Left ventricle myocardium superior (tissue), 1 donor: ENCODE data around the gene TC2N. TPM values are rescaled to one million over a fixed set of nuclear protein-coding genes. Genes with fewer than 3 reads are reported as not detected.

ENCODE experiments used
- ATAC-seq: fragments of 200-7000 bp; cut with Tn5 transposase; one replicate; pipeline ENCODE4 v1.9.1; 2020; ENCODE audit warnings: mild to moderate bottlenecking, moderate library complexity
- DNase-seq: peaks from one replicate; pipeline ENCODE4 v3.0.0-alpha.2; 2020
- intact Hi-C: fragments of 100-400 bp; cut with micrococcal nuclease; formaldehyde crosslinking; loops from one replicate; pipeline ENCODE4 v1.11.0; 2022
- total RNA-seq: library from RNA; stranded (reverse); fragmentation: NEBNext Ultra II Directional; extraction: Animal tissue kit (Norgen Biotek cat#: 25700); gene quantifications from one replicate; pipeline ENCODE4 v1.2.1, GENCODE V29; 2021
- donor health status: DM: no; HTN: yes; CAD: no; lungs with severe emphysema.

The TC2N gene
- total RNA-seq, 1 donor from 2014 or later, result 9.2 TPM

DNA sequence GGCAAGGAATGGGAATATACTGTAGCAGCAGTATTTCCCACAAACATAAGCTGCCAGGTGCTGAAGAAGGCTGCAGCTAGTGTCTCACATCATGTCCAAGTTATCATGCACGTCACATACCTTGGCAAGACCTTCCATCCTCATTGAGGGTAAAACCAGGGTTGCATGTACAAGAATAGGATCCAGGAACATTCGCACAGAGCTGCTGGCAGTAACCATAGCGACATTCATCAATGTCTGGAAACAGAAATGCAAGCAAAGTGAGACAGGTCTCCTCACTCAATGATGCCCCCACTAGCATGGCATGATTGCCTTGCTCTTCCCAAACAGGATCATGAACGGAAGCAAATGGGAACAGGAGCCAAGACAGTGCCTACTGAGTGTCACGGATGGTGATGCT lies 23.8 kb upstream of the TC2N start:
- ATAC-seq (no peak), DNase-seq (no peak)
- intact Hi-C loops, result no loop called here

DNA sequence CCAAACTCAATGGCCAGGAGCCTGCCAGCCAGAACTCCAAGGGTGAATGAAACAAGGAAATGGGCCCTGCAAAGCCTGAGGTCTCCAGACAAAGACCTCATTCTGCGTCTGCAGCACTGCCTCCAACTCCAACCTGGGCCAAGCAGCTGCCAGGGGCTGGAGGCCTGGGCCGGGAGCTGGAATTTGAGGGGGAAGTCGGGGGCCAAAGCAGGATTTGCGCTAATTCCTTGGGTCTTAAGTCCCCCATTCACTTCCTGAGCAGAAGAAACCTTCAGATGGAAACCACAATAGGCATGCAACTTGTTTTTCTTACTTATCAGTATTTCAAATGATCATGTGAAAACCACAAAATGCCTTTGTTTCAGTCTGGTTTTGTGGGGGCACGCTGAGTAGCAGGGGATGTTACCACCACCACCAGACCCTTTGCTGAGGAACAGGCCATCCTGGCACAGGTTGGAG lies 23.0 kb upstream of the TC2N start:
- DNase-seq (peak; percentile 42), ATAC-seq (peak; percentile 22)
- intact Hi-C loops, result no loop called here

DNA sequence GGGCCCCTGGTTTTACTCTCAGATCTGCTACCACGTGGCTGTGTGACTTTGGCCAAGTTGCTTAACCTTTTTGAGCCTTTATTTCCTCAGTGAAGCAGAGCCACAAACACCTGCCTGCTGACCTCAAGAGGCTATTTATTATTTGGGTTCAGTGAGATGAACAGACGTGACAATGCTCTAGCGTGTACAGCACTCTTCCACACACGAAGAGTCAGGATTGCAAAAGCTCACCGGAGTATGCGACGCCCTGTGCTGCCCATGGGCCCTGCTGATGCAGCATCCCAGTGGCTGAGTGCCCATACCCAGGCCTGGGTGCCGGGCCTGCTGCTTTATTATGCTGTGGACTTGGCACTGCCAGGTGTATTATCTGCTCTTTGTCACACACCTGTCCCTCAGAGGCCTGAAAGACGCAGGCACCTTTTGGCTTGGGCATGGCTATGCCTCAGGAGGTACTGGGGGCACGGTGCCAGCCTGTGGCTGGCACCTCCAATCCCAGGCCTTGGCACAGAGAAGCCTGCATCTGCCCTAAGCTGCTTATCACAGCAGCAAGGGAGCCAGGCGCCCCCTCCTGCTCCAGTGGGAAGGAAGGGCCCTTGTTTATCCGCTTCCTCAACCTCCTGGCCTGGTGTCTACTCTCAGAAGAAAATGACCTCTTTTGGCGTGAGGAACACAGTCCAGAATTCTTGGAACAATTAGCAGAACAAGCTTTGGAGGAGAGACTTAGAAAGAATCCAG lies 22.3 kb upstream of the TC2N start:
- intact Hi-C loops, result no loop called here
- peak; percentile 53 for ATAC-seq
- DNase-seq, result peak; percentile 60

DNA sequence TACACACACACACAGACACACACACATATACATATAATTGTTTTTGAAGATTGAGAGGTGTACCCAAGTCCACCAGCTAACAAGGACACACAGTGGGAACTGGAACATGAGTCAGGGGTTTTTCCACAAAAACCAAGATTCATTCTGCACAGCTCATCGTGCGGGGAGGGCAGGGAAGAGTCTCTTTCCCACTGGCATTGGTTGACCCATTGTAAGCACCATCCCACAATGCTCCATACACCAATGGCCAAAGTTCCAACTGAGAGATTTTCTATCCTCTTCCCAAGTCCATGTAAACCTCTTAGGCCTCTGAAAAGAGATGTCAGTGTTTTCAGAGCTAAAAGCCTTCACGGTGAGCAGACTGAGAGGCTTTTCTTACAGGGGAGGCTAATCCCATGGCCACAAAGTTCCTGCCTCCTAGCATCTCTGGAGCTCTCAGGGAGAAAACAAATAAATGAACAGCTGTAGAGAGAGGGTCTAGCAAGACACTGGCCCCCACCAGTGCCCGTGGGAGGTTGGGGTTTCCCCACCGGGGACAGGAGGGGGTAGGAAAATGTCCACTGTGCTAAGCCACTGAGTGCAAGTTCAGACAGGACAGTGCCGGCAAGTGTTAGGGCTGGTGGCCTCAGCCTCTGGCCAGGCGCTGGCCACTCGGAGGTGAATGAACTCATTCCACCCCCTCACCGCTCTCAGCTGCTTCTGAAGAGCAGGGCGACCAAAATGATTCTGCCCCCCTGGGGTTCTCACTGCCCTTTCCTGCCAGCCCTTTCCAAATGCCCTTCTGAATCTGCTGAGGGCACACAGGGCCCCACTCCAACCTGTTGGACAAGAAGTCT lies 21.5 kb upstream of the TC2N start:
- DNase-seq, result no peak
- intact Hi-C loops, result no loop called here
- ATAC-seq, result no peak

DNA sequence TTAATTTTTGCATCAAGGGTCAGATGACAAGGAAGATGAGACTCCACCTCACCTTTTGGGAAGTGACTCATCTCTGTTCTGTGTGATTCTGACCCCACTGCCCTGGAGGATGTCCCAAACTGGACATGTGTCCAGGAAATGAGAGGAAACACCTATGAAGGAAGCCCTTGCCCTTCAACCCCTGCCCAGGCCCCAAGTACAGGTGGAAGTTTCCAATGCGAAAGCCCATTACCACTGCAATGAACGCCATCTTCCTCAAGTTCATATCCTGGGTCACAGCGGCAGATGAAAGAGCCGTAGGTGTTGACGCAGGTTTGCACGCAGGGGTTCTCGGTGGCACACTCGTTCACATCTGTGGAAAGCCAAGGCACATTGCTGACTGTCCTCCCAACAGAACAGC lies 19.6 kb upstream of the TC2N start:
- DNase-seq, result no peak
- intact Hi-C loops, result no loop called here
- no peak for ATAC-seq

DNA sequence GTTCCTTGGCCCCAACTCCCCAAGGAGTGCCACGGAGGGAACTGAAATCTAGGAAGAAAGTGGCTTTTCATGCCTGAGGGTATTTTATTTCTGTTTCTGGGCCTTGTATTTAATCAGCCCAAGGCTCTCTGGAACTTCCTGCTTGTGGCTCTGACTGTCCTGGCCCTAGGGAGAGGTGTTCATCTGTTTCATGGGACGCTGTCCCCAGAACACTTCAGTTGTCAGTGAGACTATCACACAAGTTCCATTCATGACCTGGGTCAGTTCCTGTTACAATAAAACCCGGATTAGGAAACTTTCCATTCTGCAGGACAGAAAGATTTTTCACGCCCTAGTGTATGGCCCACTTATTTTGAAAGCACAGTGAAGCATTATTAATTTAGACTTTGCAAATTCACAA lies 18.5 kb upstream of the TC2N start:
- DNase-seq (no peak), ATAC-seq (no peak)
- intact Hi-C loops, result no loop called here

DNA sequence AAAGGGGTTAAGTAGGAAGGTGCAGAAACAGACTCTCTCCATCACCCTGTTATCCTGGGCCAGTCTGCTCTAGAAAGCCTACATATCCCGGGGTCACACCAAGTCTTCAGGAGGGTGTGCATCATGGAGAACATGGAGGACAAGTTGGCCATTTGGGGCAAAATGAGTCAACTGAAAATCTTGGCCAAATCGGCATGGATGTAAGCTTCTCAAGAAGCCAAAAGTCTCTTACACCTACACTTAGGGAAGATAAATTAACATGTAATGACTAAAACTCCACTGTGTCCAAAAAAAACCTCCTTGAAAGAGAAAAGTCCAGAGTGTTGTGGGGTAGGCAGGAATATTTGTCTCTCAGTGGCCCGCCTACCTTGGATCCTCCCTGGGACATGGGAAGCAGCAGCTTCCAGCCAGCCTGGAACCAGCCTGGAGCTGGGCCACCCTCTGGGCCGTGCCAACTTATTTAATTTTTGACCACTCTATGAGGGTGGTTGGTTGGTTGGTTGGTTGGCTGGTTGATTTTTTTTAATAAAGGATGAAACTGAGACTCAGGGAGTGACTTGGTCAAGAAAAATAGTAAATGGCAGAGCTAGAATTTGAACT lies 17.9 kb upstream of the TC2N start:
- DNase-seq, result no peak
- peak; percentile 9 for ATAC-seq
- intact Hi-C loops, result no loop called here

DNA sequence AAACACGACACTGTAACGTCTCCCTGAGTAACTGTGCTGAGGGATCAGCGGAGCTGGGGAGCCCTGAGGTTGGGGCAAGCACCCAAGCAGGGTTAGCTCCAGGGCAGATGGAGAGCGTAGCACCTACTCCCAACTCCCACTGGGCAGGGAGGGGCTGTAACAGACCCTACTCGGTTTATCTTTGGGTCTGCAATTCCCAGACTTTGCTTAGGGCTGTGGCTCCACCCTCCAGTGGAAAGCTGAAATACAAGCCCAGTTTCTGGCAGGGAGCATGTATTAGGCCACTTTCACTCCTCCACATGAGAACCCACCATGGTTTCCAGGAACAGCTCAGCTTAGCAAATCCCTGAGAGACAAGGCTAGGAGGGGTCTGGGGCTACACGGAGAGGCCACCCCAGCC lies 17.3 kb upstream of the TC2N start:
- intact Hi-C loops, result no loop called here
- DNase-seq, result peak; percentile 49
- ATAC-seq, result peak; percentile 73

DNA sequence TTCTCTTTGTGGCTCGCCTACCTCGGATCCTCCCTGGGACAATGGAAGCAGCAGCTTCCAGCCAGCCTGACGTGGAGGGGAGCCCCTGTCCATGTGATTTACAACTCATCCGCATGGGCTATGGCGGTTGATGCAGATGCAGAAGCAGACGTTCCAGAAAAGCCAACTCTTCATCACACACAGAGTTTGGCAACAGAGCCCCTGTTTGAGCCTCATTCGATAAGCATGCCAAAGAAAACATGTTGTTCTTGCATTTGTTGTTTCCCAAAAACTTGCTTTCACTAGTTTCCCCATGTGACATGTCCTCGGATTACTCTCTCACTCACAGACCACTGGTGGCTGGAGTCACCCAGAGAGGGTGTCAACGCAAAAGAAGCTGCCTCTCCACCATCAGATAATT lies 16.4 kb upstream of the TC2N start:
- DNase-seq (peak; percentile 76), ATAC-seq (peak; percentile 82)
- intact Hi-C loops, result no loop called here

DNA sequence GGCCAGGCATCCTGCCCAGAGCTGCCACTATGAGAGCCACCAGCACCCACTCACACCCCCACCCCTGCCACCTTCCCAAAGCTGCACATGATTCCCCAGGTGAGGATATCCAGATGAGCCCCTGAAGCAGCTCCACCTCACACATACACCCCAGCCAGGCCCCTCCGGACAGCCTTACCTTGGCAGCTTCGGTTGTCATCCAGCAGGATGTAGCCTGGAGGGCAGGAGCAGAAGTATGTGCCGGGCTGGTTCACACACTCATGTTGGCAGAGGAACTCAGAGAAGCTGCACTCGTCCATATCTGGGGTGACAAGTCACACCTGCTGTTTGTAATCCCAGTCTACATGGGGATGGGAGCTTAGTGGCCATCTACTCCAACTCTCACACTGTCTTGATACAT lies 15.4 kb upstream of the TC2N start:
- no peak for DNase-seq
- no peak for ATAC-seq
- intact Hi-C loops, result no loop called here

DNA sequence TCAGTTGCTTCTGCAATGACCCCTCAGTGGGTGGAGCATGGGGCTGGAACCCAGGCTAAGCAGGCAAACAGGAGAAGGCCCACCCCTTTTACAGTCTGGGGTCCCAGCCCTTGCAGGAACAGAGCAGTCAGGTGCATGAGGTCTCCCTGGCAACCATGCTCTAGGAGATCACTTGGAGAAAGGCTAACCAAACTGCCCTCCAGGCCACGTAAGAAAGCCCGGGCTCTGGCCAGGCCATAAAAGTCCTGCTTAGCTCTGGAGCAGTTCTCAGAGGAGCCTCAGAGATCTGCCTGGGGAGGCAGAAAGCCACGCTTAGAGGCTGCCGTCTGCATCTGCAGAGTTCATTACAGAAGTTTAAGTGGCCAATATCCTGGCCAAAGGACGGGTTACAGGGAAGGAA lies 15.0 kb upstream of the TC2N start:
- DNase-seq (no peak), ATAC-seq (no peak)
- intact Hi-C loops, result no loop called here

DNA sequence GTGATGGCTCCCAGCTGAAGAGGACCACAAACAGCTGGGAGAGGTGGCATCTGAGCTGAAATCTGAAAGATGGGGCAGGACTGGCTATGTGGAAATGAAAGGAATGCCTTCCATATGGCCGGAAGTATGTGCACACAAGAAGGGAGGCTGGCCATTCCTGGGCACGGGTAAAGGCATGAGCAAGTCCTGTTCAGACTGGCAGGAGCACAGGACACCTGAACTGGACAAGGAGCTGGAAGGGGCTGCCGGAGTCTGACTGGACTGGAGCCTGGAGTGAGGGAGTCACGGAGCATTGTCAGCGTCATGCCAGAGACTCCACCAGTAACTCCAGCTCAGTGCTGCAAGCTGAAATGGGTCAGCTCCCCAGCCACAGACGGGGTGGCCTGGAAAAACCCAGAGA lies 11.9 kb upstream of the TC2N start:
- DNase-seq (no peak), ATAC-seq (no peak)
- intact Hi-C loops, result no loop called here

DNA sequence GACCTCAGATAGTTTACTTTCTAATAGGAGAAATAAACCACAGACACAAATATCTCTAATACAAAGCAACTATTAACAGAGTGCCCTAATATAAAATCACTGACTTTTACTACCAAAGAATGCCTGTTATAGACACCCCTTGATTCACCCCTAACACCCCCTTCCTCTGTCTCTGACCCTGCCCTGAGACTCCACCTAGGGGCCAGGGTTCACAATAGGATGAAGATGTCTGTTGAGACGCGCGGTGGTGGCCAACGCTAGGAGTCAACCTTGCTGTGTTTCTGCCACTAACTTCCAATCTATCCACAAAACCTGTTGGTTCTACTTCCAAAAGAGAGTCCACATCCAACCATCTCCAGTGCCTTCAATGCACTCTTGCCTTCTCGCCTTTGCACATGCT lies 10.9 kb upstream of the TC2N start:
- DNase-seq (no peak), ATAC-seq (no peak)
- intact Hi-C loops, result no loop called here

DNA sequence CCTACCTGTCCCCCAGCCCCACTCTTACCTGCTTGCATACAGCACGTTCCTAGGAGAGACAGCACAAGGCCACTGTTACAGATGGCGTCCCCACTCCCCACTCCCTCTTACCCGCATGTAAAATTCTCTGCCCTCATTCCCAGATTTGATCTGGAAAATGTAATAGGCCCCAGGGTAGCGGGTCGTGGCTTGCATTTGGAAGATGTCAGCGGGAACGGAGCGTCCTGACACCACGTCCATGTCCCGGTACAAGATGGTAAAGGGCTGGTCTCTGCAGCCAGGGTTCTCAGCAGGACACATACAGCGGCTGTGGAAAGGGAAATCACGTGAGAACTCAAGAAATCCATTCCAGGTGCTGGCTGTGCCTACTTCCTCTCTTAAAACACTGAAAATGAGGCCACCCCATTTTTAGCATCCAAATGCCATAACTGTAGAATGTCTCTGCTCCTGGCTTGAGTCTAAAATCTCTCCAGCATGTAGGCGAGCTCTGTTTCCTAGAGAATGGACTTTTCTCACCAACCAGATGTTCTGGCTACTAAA lies 10.1 kb upstream of the TC2N start:
- intact Hi-C loops, result no loop called here

DNA sequence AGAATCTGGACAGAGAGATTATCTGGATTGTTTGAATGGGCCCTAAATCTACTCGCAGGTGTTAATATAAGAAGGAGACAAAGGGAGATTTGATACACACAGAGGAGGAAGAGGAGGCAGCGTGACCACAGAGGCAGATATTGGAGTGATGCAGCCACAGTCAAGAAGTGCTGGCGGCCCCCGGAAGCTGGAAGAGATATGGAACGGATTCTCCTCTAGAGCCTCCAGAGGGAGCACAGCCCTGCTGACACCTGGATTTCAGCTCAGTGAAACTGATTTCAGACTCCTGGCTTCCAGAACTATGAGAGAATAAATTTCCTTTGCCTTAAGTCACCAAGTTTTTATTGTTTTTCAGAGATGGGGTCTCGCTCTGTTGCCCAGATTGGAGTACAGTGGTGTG lies 9.2 kb upstream of the TC2N start:
- DNase-seq (no peak), ATAC-seq (no peak)
- intact Hi-C loops, result no loop called here

More for the DNA sequence above, 10.1 kb upstream of the TC2N start:
- no peak for DNase-seq
- ATAC-seq, result no peak

DNA sequence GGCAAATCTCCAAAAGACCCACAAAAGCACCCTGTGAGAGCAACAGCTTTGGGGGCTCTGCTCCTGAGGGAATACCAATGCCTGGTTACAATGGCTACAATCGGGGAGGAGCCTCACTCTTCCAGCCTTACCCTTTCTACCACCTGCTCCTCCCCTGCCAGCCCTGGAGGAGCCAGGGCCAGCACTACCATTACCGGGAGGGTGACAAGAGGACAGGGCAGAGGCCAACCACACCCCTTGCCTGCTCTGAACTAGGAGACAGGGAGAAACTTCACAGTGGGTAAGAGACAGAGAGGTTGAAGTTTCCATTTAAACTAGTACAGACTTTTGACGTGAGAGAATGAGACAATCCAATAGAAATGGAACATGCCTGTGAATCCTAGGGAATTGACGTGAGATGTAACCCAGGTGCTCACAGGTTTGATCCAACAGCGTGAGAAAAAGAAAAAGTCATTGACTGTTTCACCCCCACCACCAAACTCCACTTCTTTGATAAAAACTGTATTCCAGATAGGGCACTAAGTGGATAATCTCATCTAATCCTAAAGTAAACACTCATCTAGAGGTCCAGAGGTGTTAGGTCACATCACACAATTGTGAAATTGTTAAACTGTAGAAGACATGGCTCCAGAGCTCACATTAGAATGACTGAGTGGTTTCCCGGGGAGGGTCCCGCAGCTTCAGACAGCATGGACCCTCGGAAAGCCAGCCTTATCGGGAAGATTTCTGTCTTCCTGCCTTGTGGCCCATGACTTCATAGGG lies 8.4 kb upstream of the TC2N start:
- no peak for DNase-seq
- intact Hi-C loops, result no loop called here
- no peak for ATAC-seq

DNA sequence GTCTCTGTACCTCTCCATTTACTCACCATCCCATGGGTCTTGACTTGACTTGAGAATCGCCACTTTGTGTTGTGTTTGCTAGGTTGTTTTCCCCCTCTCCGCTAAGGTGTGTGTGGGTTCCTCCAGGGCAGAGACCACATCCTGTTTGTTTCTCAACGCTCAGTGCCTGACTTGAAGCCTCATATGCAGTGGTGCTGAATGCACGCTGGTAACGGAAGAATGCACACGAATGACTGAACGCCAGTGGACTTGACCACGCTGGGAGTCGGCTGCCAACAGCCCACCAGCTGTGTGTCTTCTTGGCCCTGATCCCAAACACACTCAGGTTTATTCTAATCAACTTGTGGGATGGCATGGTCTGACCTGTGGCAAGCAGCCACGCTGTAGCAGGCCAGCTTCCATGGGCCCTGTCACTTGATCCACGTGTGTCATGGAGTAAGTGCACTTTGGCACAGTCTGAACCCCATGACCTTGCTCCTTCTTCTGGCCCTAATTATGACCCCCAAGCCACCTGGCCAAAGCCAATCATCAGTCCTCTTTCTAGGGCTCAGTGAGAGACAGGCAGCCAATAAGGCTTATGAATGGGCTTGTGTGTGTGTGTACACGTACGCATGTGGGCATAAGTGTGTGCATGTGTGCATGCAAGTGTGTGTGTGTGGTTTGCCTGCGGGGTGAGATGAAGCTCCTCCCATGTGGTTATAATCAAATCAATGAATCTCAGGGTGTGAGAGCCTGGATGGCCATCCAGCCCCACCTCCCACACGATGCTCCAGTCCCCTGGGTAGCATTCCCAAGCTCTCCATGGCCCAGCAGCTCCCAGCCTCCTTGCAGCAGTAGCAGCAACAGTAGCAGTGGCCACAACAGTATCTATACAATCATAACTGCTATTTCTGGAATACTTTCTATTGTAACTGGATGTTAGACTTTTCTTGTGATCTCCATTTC lies 6.4 kb upstream of the TC2N start:
- peak; percentile 31 for DNase-seq
- intact Hi-C loops, result no loop called here
- no peak for ATAC-seq
